HG03135 (cell line): ENCODE data around the gene ADD2.
"Not testable (repeated sequence)": the region's sequence is repeated elsewhere in the genome, so short reads cannot be mapped to it uniquely, and the experiment has no call there.

Source experiments
- ATAC-seq: cut with Tn5 transposase; IDR thresholded peaks from one replicate; pipeline ENCODE4 v1.9.1; 2021; ENCODE audit warnings: mild to moderate bottlenecking, moderate library complexity; ENCODE audit not compliant: unreplicated experiment

ADD2 gene

GRCh38 chr2:70767699-70768589, at the start of gene ADD2:
Gene ADD2 (minus strand): TSS chr2:70768200. CDS start chr2:70706408, 61,792 bp downstream.
- ATAC-seq = no peak

- ATAC-seq = no peak
Measured at GRCh38 chr2:70817284-70817954, 49.4 kb upstream of the ADD2 start.

GRCh38 chr2:70816726-70817125, 48.7 kb upstream of the ADD2 start:
- ATAC-seq = no peak

- ATAC-seq = no peak
Measured at GRCh38 chr2:70808983-70809958, 41.3 kb upstream of the ADD2 start.

GRCh38 chr2:70807828-70808118, 39.8 kb upstream of the ADD2 start:
- no peak for ATAC-seq

- ATAC-seq = no peak
Measured at GRCh38 chr2:70807102-70807827, 39.3 kb upstream of the ADD2 start.

GRCh38 chr2:70806620-70807019, 38.6 kb upstream of the ADD2 start:
- no peak for ATAC-seq

GRCh38 chr2:70806013-70806412, 38.0 kb upstream of the ADD2 start:
- ATAC-seq = no peak

GRCh38 chr2:70801607-70802263, 33.7 kb upstream of the ADD2 start:
- no peak for ATAC-seq

GRCh38 chr2:70799706-70800105, 31.7 kb upstream of the ADD2 start:
- no peak for ATAC-seq

- ATAC-seq = not testable (repeated sequence)
Measured at GRCh38 chr2:70797996-70798395, 30.0 kb upstream of the ADD2 start.

- ATAC-seq = no peak
Measured at GRCh38 chr2:70797506-70797905, 29.5 kb upstream of the ADD2 start.

GRCh38 chr2:70796262-70796661, 28.3 kb upstream of the ADD2 start:
- no peak for ATAC-seq

GRCh38 chr2:70795164-70795995, 27.4 kb upstream of the ADD2 start:
- no peak for ATAC-seq

GRCh38 chr2:70793450-70793849, 25.4 kb upstream of the ADD2 start:
- ATAC-seq = no peak

GRCh38 chr2:70790136-70790828, 22.3 kb upstream of the ADD2 start, which contains the start of gene FIGLA:
Gene FIGLA (minus strand): TSS chr2:70790643. CDS start chr2:70790638, 5 bp downstream.
- no peak for ATAC-seq

GRCh38 chr2:70789304-70790135, 21.5 kb upstream of the ADD2 start:
- ATAC-seq = no peak
